ENCODE data around the gene SSRP1. TPM values are rescaled to one million over a fixed set of nuclear protein-coding genes. Genes with fewer than 3 reads are reported as not detected.

SSRP1 gene
- polyA plus RNA-seq, 1 donor (not counting 4 experiments of a cell fraction or from before 2014, with no cell fraction given): 115 TPM

DNA sequence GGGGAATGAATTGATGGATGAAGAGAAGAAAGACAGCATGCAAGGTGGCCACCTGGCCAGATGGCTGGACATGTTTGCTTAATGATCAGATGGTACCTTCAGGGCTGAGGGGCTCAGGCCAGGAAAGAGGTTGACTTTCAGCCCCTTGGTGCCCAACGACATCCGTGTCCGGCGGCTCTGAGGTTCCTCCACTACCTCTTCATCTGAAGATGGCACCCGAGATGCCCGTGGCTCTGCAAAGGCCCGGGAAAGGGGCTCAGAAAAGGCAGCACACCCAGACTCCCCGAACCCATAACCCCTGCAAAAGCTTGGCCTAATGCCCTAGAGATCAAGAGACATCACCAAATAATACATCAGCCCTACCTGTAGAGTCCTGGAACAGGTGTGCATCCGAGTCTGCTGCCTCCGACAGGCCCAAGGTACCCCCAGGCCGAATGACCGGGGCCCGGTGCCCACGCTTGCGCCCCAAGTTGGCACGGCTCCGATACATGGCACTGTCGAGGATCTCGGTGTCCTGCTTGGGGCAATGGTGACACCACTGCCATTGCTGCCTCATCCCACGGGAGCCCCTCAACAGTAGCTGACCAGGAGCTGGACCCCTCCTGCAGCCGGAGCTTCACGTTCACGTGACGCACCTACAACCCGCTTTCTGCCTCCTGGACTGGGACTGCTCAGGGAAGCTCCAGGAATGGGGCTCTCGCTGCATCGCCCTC lies 33.8 kb downstream of the SSRP1 start:
- no peak for TF ChIP-seq EZH2 (IDR thresholded peaks at IDR 0.05; ENCODE audit: low read length)
- TF ChIP-seq, protein P1, sequence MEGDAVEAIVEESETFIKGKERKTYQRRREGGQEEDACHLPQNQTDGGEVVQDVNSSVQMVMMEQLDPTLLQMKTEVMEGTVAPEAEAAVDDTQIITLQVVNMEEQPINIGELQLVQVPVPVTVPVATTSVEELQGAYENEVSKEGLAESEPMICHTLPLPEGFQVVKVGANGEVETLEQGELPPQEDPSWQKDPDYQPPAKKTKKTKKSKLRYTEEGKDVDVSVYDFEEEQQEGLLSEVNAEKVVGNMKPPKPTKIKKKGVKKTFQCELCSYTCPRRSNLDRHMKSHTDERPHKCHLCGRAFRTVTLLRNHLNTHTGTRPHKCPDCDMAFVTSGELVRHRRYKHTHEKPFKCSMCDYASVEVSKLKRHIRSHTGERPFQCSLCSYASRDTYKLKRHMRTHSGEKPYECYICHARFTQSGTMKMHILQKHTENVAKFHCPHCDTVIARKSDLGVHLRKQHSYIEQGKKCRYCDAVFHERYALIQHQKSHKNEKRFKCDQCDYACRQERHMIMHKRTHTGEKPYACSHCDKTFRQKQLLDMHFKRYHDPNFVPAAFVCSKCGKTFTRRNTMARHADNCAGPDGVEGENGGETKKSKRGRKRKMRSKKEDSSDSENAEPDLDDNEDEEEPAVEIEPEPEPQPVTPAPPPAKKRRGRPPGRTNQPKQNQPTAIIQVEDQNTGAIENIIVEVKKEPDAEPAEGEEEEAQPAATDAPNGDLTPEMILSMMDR (optimal IDR thresholded peaks at IDR 0.05 in 1 of 3, IDR thresholded peaks at IDR 0.05 in 1 of 3, conservative IDR thresholded peaks at IDR 0.05 in 1 of 3; ENCODE audit: extremely low read depth in 1 of 3, insufficient read depth in 2 of 3, low read length in 3 of 3): no peak
- dilution Hi-C loops (cut with MboI; ENCODE audit: extremely low pct_ligation_motif_present, low sequenced_read_pairs): no loop called here
- H3K9me3 ChIP-seq (ENCODE audit: control insufficient read depth, low read depth, low read length): no peaks in the 10 kb centered on the region
- FAIRE-seq (no peak), DNase-seq (ENCODE audit: low read depth, low spot score) (no peak)
- no peak overlapping the region for H3K4me3 ChIP-seq (ENCODE audit: control insufficient read depth in 2 of 3, extremely low read depth in 1 of 3, insufficient read depth in 2 of 3, low read depth in 1 of 3, low read length in 3 of 3)
- peaks cover 52 to 69% of the 10 kb centered on the region in 2 experiments for H3K36me3 ChIP-seq (ENCODE audit: control insufficient read depth in 2 of 2, extremely low read depth in 1 of 2, insufficient read depth in 2 of 2, low read length in 2 of 2)
- no peak overlapping the region for H2AFZ ChIP-seq (ENCODE audit: control insufficient read depth, low read length)
- H3K27me3 ChIP-seq (ENCODE audit: control insufficient read depth, extremely low read depth, insufficient read depth, low read length): no peaks in the 10 kb centered on the region
- H3K9me1 ChIP-seq (ENCODE audit: control insufficient read depth, extremely low read depth, insufficient read depth, low read length): no peaks in the 10 kb centered on the region
- peaks cover 40% of the 10 kb centered on the region for H3K79me2 ChIP-seq (ENCODE audit: control insufficient read depth, insufficient read depth, low read length)
- H3K9ac ChIP-seq (ENCODE audit: control insufficient read depth, extremely low read depth, insufficient read depth, low read length): no peak overlapping the region
- no peak overlapping the region for H3K4me2 ChIP-seq (ENCODE audit: control insufficient read depth, extremely low read depth, insufficient read depth, low read depth, low read length)
- H4K20me1 ChIP-seq (ENCODE audit: control insufficient read depth, extremely low read depth, insufficient read depth, low read length): peaks cover 6% of the 10 kb centered on the region
- H3K4me1 ChIP-seq (ENCODE audit: control insufficient read depth, extremely low read depth, insufficient read depth, low read length): peaks cover 33% of the 10 kb centered on the region
- H3K27ac ChIP-seq (ENCODE audit: control insufficient read depth, insufficient read depth, low read length): no peak overlapping the region

DNA sequence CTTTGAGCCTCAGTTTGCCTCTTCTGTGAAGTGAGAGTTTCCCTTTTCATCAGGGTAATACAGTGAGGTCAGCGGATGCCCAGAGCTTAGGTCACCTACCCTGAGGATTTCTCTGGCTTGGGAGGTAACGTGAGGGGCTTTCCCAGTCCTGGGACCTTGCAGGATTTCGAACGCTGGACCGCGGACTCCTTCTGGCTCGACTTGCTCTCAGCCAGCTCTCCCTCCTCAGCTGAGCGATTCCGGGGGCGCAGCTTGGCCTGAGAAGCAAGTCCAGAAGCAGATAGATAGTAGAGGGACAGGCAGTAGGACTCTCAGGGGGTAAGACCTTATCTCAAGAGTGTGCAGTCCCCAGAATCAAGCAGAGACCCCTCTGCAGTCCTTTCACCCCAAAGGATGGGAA lies 34.9 kb downstream of the SSRP1 start:
- DNase-seq (ENCODE audit: low read depth, low spot score) (no peak), FAIRE-seq (no peak)
- TF ChIP-seq, protein P1 (optimal IDR thresholded peaks at IDR 0.05 in 1 of 3, IDR thresholded peaks at IDR 0.05 in 1 of 3, conservative IDR thresholded peaks at IDR 0.05 in 1 of 3; ENCODE audit: extremely low read depth in 1 of 3, insufficient read depth in 2 of 3, low read length in 3 of 3): no peak
- TF ChIP-seq EZH2 (IDR thresholded peaks at IDR 0.05; ENCODE audit: low read length): no peak
- Histone ChIP-seq H2AFZ (ENCODE audit: control insufficient read depth, low read length) (no peak overlapping the region), H3K4me3 (ENCODE audit: control insufficient read depth in 2 of 3, extremely low read depth in 1 of 3, insufficient read depth in 2 of 3, low read depth in 1 of 3, low read length in 3 of 3) (no peak overlapping the region), H3K79me2 (ENCODE audit: control insufficient read depth, insufficient read depth, low read length) (peaks cover 30% of the 10 kb centered on the region), H3K4me2 (ENCODE audit: control insufficient read depth, extremely low read depth, insufficient read depth, low read depth, low read length) (no peak overlapping the region), H3K9me3 (ENCODE audit: control insufficient read depth, low read depth, low read length) (no peaks in the 10 kb centered on the region), H3K4me1 (ENCODE audit: control insufficient read depth, extremely low read depth, insufficient read depth, low read length) (peaks cover 32% of the 10 kb centered on the region), H3K36me3 (ENCODE audit: control insufficient read depth in 2 of 2, extremely low read depth in 1 of 2, insufficient read depth in 2 of 2, low read length in 2 of 2) (peaks cover 47 to 67% of the 10 kb centered on the region in 2 experiments), H4K20me1 (ENCODE audit: control insufficient read depth, extremely low read depth, insufficient read depth, low read length) (peaks cover 6% of the 10 kb centered on the region), H3K27ac (ENCODE audit: control insufficient read depth, insufficient read depth, low read length) (no peak overlapping the region), H3K9me1 (ENCODE audit: control insufficient read depth, extremely low read depth, insufficient read depth, low read length) (no peaks in the 10 kb centered on the region), H3K27me3 (ENCODE audit: control insufficient read depth, extremely low read depth, insufficient read depth, low read length) (no peaks in the 10 kb centered on the region), H3K9ac (ENCODE audit: control insufficient read depth, extremely low read depth, insufficient read depth, low read length) (no peak overlapping the region)
- dilution Hi-C loops (cut with MboI; ENCODE audit: extremely low pct_ligation_motif_present, low sequenced_read_pairs): no loop called here

All from keratinocyte (primary cell).